GM21576 (cell line): Measurements from ENCODE around the gene METTL26.

Experiments used
- ATAC-seq: cut with Tn5 transposase; IDR thresholded peaks from one replicate; pipeline ENCODE4 v1.9.1; 2021; ENCODE audit warnings: mild to moderate bottlenecking, moderate library complexity; ENCODE audit not compliant: unreplicated experiment

The METTL26 gene

DNA sequence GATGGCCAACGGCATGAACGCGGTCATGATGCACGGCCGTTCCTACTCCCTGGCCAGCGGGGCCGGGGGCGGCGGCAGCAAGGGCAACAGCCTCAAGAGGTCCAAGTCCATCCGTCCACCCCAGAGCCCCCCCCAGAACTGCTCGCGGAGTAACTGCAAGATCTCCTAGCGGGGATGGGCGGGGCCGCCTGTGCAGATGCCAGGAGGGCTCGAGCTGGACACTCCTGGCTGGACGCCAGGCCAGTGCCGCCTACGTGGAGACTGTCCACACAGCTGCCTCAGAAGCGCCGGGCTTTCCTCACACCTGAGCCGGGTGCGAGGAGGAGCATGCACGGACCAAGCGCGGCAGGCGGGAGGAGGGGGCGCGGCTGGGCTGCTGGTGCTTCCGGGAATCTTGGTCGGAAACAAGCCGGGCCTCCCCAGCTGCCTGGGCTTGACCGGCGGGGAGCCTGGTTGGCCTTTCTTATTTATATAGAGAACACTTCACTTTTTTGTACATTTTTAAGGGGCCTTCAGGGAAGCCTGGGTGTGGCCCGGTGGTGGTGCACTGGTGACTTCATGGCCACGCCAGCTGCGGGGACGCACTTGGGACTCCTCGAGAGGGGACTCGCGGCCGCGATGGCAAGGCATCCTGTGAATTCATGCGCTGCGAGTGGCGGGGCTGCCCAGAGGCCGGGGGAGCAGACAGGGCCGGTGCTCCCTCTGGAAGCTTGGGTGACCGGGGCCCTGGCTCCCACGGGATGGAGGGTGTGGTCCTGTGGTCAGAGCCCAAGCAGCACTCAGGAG lies 8.5 kb downstream of the METTL26 start:
- no peak for ATAC-seq

DNA sequence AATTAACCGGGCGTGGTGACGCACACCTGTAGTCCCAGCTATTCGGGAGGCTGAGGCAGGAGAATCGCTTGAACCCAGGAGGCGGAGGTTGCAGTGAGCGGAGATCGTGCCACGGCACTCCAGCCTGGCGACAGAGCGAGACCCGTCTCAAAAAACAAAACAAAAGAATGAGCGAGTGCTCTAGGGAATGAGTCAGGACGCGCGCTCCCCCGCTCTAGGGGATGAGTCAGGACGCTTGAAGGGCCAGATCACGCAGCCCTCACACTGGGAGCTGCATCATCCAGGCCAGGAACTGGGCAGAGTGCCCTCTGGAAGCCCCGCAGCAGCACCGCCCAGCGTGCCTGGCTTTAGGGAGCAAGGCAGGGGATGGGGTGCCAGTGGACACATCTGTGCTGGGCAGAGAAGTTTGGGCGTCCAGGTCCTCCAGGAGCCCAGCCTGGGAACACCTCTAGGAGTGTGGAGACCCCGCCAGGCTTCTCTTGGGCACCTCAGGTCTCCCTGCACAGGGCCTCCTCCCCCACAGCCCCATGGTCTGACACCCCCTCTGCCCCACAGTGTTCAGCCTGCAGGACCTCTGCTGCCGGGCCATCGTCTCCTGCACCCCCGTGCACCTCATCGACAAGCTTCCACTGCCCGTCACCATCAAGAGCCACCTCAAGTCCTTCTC lies 9.2 kb downstream of the METTL26 start:
- no peak for ATAC-seq

DNA sequence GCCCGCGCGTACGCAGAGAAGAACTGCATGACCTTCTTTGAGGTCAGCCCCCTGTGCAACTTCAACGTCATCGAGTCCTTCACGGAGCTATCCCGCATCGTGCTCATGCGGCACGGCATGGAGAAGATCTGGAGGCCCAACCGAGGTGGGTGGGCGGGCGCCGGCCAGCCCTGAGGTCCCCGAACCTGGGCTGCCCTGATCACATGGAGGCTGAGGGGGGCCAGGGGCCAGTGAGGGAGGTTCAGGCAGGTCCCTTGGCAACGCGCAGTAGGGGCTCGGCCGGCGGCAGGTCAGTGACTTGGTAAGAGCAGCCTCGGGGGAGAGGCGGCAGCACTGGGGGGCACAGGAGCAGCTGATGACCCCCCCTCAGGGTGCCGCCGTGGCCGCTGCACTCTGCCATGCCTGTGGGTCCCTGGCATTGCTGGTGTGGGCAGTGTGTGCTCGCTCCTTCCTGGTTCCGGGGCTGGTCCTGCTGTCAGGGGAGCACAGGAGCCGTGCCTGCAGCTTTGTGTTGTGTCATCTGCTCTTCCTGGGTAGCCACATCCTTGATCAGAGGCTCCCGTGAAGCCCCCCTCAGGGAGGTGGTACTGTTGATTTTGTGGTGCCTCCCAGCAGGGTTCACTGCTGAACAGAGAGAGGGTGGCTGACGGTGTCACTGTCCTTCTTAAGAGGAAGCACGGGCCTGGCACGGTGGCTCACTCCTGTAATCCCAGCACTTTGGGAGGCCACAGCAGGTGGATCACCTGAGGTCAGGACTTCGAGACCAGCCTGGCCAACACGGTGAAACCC lies 9.9 kb downstream of the METTL26 start:
- ATAC-seq, result no peak

DNA sequence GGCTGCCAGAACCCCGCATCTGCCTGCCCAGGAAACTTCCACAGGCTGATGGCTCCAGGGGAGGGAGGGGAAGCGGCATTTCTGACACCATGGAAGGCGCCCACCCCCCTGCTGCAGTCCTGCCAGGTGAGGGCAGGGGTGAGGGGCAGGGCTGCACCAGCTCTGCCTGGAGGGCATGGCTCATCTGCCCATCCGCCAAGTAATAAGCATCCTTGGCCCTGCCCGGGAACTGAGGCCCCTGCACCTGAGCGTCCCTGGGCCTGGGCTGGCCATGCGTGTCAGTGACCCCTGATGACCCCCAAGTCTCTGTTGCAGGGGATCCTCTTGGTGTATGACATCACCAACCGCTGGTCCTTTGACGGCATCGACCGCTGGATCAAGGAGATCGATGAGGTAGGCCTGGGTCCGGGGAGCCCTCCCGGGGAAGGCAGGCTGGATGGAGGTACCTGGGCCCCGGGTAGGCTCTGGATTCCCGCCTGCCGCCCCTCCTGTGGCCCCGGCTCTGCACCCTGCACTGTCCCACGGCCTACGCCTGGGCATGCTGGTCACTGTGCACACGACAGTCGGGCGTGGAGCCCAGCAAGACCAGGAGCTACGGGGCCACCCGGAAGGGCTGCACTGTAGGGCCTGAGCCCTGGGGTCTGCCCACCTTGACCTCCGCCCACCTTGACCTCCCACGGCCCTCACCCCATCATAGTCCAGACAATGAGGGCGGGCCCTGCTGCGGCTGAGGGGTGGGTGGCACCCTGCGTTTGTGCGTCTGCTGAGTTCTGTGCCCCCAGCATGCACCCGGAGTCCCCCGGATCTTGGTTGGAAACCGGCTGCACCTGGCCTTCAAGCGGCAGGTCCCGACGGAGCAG lies 10.8 kb downstream of the METTL26 start:
- no peak for ATAC-seq

DNA sequence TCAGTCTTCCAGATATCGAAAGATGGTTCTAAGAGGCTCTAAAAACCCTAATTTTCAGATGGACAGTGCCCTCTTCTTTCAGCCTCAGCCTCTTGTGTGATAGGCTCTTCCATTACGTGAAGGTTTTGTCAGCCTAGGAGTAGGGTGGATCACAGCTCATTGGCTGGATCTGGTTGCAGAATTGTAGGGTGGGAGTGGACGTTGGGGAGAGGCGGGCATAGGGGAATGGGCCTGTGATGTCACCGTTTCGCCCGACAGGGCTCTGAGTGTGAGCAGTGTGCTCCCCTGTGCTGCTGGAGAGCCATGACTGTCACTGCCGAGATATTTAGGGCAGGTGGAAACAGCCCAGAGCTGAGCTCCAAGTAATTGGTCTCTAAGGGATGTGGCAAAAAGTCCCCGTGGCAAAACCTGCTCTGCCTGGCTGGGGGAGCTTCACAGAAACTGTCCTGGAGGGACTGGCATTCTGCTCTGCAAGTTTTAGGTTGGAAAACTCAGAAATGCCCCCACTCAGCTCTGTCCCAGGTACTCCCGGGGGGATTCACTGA lies 11.5 kb downstream of the METTL26 start:
- ATAC-seq, result no peak

DNA sequence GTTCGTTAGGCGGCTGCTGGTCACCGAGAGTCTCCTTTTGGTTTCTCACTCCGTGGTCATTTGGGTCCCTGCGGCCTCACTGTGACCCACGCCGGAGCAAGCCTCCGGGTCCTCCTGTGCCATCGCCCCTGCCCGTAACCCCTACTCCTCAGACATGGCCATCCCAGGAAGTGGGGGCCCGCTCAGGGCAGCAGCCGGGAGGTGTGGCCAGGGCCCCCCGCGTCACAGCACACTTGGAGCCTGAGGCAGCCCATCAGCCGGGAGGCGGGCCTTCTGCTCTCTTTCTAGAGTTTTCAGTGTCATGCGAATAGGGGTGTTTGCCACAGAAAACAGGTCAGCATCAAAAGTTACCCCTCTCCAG lies 13.2 kb downstream of the METTL26 start:
- ATAC-seq, result no peak

DNA sequence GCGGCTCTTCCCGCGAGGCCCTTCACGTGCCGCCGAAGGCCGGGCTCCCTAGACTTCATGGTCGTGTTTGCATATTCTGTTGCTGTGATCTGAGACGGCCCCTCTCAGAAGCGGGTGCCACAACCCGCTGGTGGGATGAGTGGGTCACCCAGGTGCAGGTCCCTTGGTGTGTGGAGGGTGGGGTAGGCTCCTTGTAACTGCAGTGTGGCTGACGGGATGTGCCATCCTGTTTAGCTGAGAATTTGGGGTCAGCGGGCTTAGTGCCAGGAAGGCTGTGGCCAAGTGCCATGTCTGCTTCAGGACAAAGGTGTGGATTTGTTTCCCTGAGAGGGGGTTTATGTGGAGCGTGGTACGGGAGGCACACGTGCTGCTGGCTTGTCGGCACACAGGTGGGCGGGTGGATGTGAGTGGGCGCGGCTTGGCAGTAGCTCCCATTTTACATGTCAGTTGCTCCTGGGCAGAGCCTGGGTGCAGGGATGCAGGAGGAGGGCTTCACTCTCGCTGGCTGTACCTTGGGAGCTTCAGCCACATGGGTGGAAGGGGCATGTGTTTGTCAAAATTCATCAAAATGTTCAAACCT lies 14.5 kb downstream of the METTL26 start:
- no peak for ATAC-seq

DNA sequence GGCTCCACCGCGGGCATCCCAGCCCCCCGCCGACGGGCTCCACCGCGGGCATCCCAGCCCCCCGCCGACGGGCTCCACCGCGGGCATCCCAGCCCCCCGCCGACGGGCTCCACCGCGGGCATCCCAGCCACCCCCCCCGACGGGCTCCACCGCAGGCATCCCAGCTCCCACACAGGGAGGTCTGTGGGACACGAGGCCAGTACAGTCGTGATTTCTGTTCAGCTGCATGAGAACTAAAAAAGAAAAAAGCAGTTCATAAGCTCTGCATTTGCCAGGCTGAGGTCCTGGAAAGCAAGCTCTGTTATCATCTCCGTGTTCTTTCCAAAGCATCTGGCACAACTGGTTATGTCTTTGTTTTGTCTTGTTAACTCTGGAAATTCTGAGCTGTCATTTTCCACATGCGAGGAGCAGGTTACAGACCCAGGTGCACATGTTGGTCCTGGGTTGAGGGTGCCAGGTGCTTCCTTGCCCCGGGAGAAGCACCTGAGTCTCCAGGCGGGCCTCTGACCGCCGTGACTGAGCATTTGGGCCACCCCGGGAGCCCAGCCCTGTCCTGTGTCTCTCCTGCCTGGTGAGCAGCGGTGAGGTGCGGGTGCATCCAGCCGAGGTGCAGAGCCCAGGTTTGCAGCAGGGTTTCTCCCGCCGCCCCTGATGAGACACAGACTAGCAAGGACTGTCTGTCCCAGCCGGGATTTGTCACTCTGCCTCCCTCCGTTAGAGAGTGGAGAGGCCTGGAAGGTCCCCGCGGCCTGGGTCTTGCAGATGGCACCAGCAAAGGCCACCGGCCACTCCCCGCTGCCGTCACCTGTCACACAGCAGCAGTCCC lies 15.2 kb downstream of the METTL26 start:
- ATAC-seq, result no peak

DNA sequence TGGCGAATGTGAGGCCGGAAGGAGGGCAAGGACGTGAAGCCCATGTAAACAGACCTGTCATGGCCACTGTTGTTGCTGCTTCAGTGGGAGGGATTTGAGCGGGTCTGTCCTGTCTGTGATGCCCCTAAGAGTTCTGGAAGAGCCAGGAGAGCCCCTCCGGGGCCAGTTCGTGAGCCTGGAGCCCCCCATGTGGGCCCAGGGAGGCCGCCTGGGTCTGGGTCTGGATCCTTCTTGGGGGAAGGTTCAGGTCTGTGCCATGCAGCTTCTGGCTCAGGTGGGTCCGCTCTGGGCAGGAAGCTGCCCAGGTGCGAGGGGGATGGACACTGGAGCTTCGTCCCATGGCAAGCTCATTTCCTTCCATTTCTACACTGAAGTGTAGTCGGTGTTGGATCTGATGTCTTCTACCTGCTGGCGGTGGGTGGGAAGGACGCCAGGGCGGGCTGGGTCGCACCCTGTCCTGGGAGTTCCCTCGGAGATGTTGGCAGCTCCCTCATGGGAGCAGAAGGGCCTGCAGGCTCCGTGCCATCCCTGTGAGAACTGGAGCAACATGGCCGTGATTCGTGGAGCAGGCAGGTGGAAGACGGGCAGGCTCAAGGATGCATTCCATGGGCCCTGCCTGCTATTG lies 16.5 kb downstream of the METTL26 start:
- no peak for ATAC-seq

DNA sequence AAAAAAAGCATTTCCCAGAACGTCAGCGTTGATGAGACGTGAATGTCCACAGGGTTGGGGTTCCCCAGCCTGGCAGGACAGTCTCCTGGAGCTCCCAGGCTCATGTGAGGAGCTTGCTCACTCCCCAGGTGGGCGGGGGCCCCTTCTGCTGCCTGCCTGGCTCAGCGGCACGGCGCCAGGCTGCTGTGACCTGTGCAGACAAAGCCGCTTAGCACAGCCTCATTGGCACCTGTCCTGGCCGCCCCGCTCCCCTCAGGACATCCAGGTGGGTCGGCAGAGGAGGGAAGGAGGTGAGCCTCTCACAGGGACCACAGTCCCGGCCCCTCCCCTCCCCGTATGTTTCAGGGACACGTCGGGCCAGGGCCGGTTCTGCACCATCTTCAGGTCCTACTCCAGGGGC lies 18.2 kb downstream of the METTL26 start:
- no peak for ATAC-seq

DNA sequence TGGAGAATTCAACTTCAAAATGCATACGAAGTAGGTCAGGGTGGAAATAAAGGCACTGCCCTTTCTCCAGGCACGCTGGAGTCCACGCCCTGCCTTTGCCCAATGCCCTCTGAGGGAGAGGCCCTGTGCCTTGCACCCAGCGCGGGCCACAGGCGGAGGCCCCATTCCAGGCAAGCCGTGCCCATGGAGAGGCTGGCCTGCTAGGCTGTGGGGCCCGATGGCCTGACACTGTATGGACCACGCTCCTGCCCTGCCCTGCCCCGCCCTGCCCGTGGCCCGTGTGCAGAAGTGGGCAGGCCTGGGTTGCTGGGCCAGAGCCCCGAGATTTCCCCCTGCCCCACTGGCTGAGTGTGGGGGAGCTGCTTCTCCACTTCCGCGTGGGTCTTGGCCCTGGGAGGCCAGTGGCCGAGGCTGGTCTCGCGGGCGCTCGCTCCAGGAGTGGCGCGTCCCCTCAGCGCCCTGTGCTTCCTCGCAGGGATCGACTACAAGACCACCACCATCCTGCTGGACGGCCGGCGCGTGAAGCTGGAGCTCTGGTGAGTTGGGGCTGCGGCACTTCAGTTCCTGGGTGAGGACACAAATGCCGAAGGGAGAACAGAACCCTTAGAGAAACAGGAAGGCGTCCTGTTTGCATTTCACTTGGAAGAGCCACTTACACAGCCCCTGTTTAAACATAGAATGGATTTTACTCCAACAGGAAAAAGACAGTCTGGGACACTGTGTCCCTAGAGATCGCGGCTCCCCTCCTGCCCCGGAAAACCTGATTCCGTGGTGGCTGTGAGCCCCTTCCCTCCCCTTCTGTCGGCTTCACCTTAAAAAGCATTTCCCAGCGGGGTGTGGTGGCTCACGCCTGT lies 19.1 kb downstream of the METTL26 start:
- no peak for ATAC-seq

DNA sequence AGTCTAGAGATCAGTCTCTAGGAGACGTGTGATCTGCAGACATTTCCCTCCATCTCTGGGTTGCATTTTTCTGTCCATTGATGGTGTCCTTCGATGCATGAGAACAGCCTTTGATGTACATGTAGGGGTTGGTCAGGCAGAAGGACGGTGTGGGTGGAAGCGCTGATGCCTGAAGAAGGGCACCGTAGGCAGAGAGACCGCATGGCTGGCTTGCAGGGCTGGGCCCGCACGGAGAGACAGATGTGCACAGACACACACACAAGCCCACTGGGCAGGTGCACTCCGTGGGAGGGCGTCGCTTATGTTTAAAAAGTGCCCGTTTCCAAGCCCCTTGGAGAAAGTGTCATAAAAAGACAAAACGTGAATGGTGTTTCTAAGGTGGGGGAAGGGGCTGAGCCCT lies 21.0 kb downstream of the METTL26 start:
- no peak for ATAC-seq

DNA sequence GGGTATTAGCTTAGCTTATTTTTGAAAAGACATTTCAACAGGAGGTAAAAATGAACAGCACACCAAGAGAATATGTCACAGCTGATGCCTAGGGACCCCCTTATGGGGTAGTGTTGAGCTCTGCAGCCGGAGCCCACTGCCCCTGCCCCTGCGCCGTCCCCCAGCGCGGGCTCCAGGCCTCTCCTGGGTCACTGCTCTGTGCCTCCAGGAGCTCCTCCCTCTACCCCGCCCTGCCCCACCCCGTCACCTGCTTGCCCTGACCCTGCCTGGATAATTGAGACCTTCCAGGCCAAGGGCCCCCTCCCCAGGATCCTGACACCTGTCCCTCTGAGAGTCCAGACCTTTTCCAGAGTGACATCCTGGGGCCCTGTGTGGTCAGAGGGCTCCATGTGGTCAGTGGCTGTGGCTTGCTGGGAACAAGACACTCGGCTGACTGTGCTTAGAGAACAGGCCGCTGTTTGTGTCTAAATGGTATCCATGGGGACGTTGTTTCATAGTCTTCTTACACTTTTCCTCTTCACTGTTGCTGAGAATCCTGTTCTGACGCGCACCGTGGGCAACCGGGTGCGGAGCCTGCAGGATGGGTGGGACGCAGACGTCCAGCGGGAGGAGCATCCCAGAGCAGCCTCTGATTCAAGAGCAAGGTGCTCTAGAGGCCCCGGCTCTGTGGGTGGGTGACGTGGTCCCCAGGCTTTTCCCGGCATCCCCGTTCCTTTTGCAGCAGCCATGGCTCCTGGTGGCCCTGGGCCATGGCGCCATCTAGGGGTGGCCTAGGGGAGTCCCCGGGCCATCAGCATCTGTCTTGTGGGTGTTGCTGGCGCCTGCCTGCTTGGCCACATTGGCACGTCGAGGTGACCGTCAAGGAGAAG lies 25.4 kb downstream of the METTL26 start:
- no peak for ATAC-seq

DNA sequence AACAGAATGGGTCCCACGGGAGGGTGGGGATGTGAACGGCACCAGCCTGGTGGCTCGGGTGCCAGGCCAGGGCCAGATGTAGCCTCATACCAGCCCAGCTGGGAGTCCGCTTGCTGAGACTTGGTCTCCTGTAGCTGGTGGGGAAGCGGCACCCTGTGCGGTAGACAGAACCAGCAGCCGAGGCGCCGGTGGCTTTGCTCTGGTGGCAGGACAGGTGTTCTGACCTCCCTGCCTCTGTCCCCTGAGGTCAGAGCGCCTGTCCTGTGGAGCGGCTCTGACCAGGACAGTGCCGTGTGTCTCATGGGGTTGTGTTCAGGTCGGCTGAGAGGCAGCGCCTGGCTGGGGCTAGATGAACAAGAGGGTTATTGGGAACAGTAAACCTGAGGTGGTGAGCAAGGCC lies 26.1 kb downstream of the METTL26 start:
- ATAC-seq, result no peak

DNA sequence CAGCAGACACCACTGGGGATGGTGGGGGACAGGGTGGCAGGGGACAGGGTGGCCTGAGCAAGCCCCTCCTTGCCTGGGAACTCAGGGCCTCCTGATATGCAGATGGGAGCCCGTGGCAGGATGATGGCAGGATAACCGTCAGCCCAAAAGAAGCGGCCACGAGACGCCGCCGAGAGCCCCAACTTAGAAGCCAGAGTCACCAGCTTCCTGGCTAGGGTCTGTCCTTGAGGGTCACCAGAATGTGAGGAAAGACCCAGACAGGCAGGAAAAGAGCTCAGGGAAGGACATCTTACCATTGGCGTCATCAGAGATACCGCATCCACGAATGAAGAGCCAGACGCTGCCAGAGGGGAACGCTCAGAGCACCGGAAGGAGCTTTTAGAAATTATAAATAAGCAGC lies 26.8 kb downstream of the METTL26 start:
- no peak for ATAC-seq

DNA sequence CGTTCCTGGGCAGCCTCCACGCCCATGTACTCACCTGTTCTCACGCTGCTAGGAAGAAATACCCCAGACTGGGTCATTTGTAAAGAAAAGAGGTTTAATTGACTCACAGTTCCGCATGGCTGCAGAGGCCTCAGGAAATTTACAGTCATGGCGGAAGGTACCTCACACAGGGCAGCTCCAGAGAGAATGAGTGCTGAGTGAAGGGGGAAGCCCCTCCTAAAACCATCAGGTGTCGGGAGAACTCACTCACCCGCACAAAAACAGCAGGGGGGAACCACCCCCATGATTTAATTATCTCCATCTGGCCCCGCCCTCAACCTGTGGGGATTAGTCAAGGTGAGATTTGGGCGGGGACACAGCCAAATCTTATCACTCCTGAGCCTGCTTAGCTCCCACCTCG lies 28.1 kb downstream of the METTL26 start:
- ATAC-seq, result no peak

DNA sequence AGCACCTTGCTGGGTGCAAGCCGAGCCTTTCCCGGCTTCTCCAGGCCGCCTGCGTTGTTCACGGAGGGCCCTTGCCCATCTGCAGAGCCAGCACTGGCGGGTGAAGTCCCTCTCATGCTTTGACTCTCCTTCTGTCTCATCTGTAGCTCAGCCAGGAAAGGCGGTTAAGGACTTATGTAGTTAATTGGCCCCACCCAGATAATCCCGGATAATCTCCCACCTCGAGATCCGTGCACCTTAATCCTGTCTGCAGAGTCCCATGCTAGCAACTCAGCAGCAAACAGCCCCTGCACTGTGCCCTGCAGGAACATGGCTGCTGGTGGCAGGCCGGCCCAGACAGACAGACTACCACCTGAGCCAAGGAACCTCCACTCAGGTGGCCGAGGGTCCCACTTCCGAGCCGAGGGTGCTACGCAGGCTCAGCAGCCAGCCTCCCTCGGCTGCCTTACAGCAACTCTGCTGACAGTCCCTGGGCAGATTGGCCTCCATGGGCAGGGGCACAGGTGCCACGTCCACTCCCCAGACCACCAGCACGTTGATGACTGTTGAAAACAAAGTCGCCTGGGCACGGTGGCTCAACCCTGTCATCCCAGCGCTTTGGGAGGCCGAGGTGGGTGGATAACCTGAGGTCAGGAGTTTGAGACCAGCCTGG lies 29.3 kb downstream of the METTL26 start:
- no peak for ATAC-seq
